GM23338 (cell line): Measurements from ENCODE around the gene OTOG. TPM values are rescaled to one million over a fixed set of nuclear protein-coding genes. Genes with fewer than 3 reads are reported as not detected.

Experiments
- ATAC-seq: fragments of 200-7000 bp; cut with Tn5 transposase; 3 replicates; pipeline ENCODE4 v1.9.1; 2020
- DNase-seq: peaks from one replicate; pipeline ENCODE4 v3.0.0-alpha.2; 2015; ENCODE audit warnings: low spot score
- H2AFZ ChIP-seq: fragments of 200-600 bp; sonication (generic); 2 replicates; pipeline ENCODE4 v1.8.0; 2016; ENCODE audit warnings: antibody characterized with exemption, mild to moderate bottlenecking, moderate library complexity
- H3F3A ChIP-seq: fragments of 200-600 bp; sonication (generic); replicated peaks from 2 replicates; pipeline ENCODE4 v1.8.0; 2017; ENCODE audit warnings: antibody characterized with exemption, mixed run types, low read depth
- H3K27ac ChIP-seq: fragments of 200-600 bp; sonication (generic); 2 replicates; pipeline ENCODE4 v1.6.1; 2016; ENCODE audit warnings: low read depth
- H3K27me3 ChIP-seq: fragments of 200-600 bp; sonication (generic); 2 replicates; pipeline ENCODE4 v1.8.0; 2016; ENCODE audit warnings: mild to moderate bottlenecking, mixed run types, moderate library complexity; ENCODE audit not compliant: insufficient read depth
- H3K36me3 ChIP-seq: fragments of 200-600 bp; sonication (generic); 2 replicates; pipeline ENCODE4 v1.8.0; 2016; ENCODE audit warnings: mild to moderate bottlenecking; ENCODE audit not compliant: insufficient read depth
- H3K4me1 ChIP-seq: fragments of 200-600 bp; sonication (generic); 2 replicates; pipeline ENCODE4 v1.8.0; 2016; ENCODE audit warnings: mild to moderate bottlenecking, moderate library complexity; ENCODE audit not compliant: insufficient read depth
- H3K4me2 ChIP-seq: fragments of 200-600 bp; sonication (generic); 2 replicates; pipeline ENCODE4 v1.7.1; 2017; ENCODE audit warnings: mixed run types
- H3K4me3 ChIP-seq: fragments of 200-600 bp; sonication (generic); 2 replicates; pipeline ENCODE4 v1.6.1; 2016; ENCODE audit warnings: mixed run types
- H3K79me2 ChIP-seq: fragments of 200-600 bp; sonication (generic); replicated peaks from 2 replicates; pipeline ENCODE4 v1.8.0; 2017; ENCODE audit warnings: mild to moderate bottlenecking; ENCODE audit not compliant: insufficient read depth
- H3K9me2 ChIP-seq: fragments of 200-600 bp; sonication (generic); 2 replicates; pipeline ENCODE4 v1.8.0; 2017; ENCODE audit not compliant: insufficient read depth
- H4K20me1 ChIP-seq: fragments of 200-600 bp; sonication (generic); replicated peaks from 2 replicates; pipeline ENCODE4 v1.8.0; 2017; ENCODE audit warnings: mild to moderate bottlenecking; ENCODE audit not compliant: insufficient read depth
- H3K27ac Mint-ChIP-seq: 2 replicates; pipeline ENCODE4 v1.8.0; 2020; ENCODE audit warnings: inconsistent platforms, mild to moderate bottlenecking, moderate library complexity, mixed read lengths
- H3K27me3 Mint-ChIP-seq: 3 replicates; pipeline ENCODE4 v1.8.0; 2022; ENCODE audit warnings: low read depth, mild to moderate bottlenecking, moderate library complexity, mixed read lengths, inconsistent platforms; ENCODE audit not compliant: insufficient read depth, poor library complexity
- H3K36me3 Mint-ChIP-seq: 3 replicates; pipeline ENCODE4 v1.8.0; 2021; ENCODE audit warnings: low read depth, mild to moderate bottlenecking, inconsistent platforms, moderate library complexity, mixed read lengths
- H3K4me1 Mint-ChIP-seq: 3 replicates; pipeline ENCODE4 v1.8.0; 2020; ENCODE audit warnings: mild to moderate bottlenecking, inconsistent platforms, mixed read lengths
- H3K4me3 Mint-ChIP-seq: 3 replicates; pipeline ENCODE4 v1.8.0; 2021; ENCODE audit warnings: moderate library complexity, mild to moderate bottlenecking, inconsistent platforms, mixed read lengths
- H3K9me3 Mint-ChIP-seq: 3 replicates; pipeline ENCODE4 v1.8.0; 2020; ENCODE audit warnings: moderate library complexity, mild to moderate bottlenecking, inconsistent platforms, mixed read lengths
- CREB1 ChIP-seq: fragments of 250-450 bp; sonication (Bioruptor Pico); IDR thresholded peaks from 2 replicates; pipeline ENCODE4 v1.5.0; 2020; ENCODE audit warnings: low read depth, mild to moderate bottlenecking, moderate library complexity
- EZH2 ChIP-seq: fragments of 200-600 bp; sonication (generic); IDR thresholded peaks from one replicate; pipeline ENCODE4 v1.8.0; 2017; ENCODE audit warnings: antibody characterized with exemption, mild to moderate bottlenecking, low read depth; ENCODE audit not compliant: unreplicated experiment
- EZH2phosphoT487 ChIP-seq: fragments of 200-600 bp; sonication (generic); IDR thresholded peaks from one replicate; pipeline ENCODE4 v1.8.1; 2018; ENCODE audit warnings: antibody characterized with exemption; ENCODE audit not compliant: unreplicated experiment
- NANOG ChIP-seq: IDR thresholded peaks from 2 replicates; pipeline ENCODE4 v1.6.1; 2016; ENCODE audit warnings: antibody characterized with exemption, borderline replicate concordance
- ZNF331 ChIP-seq: fragments of 250-450 bp; sonication (Bioruptor Pico); IDR thresholded peaks from 2 replicates; pipeline ENCODE4 v1.5.0; 2020; ENCODE audit warnings: low read depth, mild to moderate bottlenecking, moderate library complexity
- polyA plus RNA-seq: library from polyadenylated mRNA; unstranded; fragments of >200 nt; fragmentation: Nextera tagmentation; extraction: Ambion mirVana; gene quantifications from 2 replicates; pipeline ENCODE4 v1.2.1, GENCODE V29; 2016
- total RNA-seq: library from RNA; depleted of rRNA; stranded (reverse); fragments of >200 nt; shearing (Covaris generic); gene quantifications from 2 replicates; pipeline ENCODE4 v1.2.3, GENCODE V29; 2014
- TF ChIP-seq, protein P1 (sequence below), 2 experiments: fragments of 200-600 bp in 1 of 2; sonication (generic) in 1 of 2; conservative IDR thresholded peaks; 2 replicates each; pipeline versions ENCODE4 v1.5.1 to v1.6.1; 2016 to 2017; ENCODE audit warnings: antibody characterized with exemption in 2 of 2, low read depth in 2 of 2, mild to moderate bottlenecking in 2 of 2, moderate library complexity in 1 of 2
- TF ChIP-seq, protein P2 (sequence below): IDR thresholded peaks from one replicate; pipeline ENCODE4 v1.6.1; 2018; ENCODE audit warnings: antibody characterized with exemption; ENCODE audit not compliant: unreplicated experiment
- TF ChIP-seq, protein P3 (sequence below): fragments of 250-450 bp; sonication (Bioruptor Pico); IDR thresholded peaks from 2 replicates; pipeline ENCODE4 v1.5.0; 2020; ENCODE audit warnings: mild to moderate bottlenecking, moderate library complexity

The OTOG gene
- total and polyA plus RNA-seq, 2 experiments from 2014 or later: 0.40 to 0.52 TPM

DNA sequence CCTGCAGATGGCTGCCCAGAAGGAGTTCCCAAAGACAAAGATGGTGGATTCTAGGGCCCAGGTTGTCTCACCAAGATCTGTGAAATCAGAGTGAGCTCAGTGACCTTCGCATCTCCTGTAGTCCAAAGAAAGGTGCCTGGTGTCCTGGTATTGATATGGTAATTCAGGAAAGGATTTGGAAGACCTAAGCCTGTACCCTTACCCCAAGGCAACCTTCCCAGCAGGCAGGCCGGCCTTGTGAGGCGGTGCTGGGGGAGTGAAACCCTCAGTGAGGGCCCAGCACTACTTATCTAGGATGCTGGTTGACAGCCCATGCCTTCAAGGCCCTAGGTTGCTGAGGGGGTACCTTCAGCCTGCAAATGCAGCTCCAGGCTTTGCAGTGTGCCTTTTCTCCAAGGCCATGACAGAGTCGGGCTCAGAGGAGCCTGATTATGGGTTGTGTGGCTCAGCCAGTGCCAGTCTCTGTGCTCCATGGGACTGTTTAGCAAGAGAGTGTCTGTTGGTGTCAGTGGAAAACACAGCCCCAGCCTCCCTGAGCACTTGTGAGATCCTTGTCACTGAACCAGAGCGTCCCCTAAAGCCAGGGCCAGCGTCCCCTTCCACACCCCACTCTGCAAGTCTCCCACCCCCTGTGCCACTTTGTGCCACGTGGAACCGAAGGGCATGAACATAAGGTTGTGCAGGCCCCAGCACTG lies 99.5 kb downstream of the OTOG start (continued):
- no peak for TF ChIP-seq EZH2phosphoT487
- TF ChIP-seq, protein P1, sequence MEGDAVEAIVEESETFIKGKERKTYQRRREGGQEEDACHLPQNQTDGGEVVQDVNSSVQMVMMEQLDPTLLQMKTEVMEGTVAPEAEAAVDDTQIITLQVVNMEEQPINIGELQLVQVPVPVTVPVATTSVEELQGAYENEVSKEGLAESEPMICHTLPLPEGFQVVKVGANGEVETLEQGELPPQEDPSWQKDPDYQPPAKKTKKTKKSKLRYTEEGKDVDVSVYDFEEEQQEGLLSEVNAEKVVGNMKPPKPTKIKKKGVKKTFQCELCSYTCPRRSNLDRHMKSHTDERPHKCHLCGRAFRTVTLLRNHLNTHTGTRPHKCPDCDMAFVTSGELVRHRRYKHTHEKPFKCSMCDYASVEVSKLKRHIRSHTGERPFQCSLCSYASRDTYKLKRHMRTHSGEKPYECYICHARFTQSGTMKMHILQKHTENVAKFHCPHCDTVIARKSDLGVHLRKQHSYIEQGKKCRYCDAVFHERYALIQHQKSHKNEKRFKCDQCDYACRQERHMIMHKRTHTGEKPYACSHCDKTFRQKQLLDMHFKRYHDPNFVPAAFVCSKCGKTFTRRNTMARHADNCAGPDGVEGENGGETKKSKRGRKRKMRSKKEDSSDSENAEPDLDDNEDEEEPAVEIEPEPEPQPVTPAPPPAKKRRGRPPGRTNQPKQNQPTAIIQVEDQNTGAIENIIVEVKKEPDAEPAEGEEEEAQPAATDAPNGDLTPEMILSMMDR (conservative IDR thresholded peaks at IDR 0.05; ENCODE audit: low read depth in 2 of 2): no peak
- TF ChIP-seq, protein P2, sequence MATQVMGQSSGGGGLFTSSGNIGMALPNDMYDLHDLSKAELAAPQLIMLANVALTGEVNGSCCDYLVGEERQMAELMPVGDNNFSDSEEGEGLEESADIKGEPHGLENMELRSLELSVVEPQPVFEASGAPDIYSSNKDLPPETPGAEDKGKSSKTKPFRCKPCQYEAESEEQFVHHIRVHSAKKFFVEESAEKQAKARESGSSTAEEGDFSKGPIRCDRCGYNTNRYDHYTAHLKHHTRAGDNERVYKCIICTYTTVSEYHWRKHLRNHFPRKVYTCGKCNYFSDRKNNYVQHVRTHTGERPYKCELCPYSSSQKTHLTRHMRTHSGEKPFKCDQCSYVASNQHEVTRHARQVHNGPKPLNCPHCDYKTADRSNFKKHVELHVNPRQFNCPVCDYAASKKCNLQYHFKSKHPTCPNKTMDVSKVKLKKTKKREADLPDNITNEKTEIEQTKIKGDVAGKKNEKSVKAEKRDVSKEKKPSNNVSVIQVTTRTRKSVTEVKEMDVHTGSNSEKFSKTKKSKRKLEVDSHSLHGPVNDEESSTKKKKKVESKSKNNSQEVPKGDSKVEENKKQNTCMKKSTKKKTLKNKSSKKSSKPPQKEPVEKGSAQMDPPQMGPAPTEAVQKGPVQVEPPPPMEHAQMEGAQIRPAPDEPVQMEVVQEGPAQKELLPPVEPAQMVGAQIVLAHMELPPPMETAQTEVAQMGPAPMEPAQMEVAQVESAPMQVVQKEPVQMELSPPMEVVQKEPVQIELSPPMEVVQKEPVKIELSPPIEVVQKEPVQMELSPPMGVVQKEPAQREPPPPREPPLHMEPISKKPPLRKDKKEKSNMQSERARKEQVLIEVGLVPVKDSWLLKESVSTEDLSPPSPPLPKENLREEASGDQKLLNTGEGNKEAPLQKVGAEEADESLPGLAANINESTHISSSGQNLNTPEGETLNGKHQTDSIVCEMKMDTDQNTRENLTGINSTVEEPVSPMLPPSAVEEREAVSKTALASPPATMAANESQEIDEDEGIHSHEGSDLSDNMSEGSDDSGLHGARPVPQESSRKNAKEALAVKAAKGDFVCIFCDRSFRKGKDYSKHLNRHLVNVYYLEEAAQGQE: no peak
- no peak for TF ChIP-seq CREB1
- TF ChIP-seq EZH2: no peak
- TF ChIP-seq ZNF331 (CRISPR knock-in tag): no peak
- TF ChIP-seq NANOG: no peak

DNA sequence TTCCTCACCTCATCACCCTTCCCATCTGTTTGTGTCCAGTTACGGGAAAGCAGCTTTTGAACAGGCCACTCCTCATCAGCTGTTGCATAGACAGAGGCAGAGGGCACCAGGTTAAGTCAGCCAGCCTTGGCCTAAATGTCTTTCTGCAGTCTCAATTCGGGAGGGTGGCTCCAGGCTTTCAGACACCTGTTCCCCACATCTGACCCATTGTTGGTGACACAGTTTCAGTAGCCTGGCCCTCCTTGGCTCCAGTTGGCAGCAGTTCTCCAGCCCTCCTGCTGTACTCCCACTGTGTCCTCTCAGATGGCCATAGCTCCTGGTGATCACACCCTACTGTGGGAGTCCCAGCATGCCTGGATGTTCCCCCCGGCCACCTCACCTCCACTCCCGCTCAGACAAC lies 101.5 kb downstream of the OTOG start:
- H3K36me3 ChIP-seq: no peaks in the 10 kb centered on the region
- 0 out of 2 replicates have a peak, but pooled peaks cover 2% of the 10 kb centered on the region for H3K4me1 ChIP-seq
- Mint-ChIP-seq H3K36me3 (no peaks in the 10 kb centered on the region), H3K4me3 (no peak overlapping the region), H3K27ac (no peak overlapping the region), H3K9me3 (peaks cover 3% of the 10 kb centered on the region; the same call in 1 of the 3 replicates), H3K4me1 (peaks cover 26% of the 10 kb centered on the region; the same call in 2 of the 3 replicates), H3K27me3 (peaks cover 17% of the 10 kb centered on the region)
- no peak overlapping the region for H3K27ac ChIP-seq
- H4K20me1 ChIP-seq: no peaks in the 10 kb centered on the region; the same call in 1 of the 2 replicates
- no peak overlapping the region for H3K4me2 ChIP-seq
- no peaks in the 10 kb centered on the region for H3K9me2 ChIP-seq
- H3K79me2 ChIP-seq: no peaks in the 10 kb centered on the region
- ATAC-seq (no peak), DNase-seq (no peak)
- no peaks in the 10 kb centered on the region for H3F3A ChIP-seq
- no peak overlapping the region for H3K4me3 ChIP-seq
- H2AFZ ChIP-seq: no peak overlapping the region
- no peaks in the 10 kb centered on the region for H3K27me3 ChIP-seq
- no peak for TF ChIP-seq EZH2
- TF ChIP-seq, protein P2: no peak
- TF ChIP-seq, protein P3, sequence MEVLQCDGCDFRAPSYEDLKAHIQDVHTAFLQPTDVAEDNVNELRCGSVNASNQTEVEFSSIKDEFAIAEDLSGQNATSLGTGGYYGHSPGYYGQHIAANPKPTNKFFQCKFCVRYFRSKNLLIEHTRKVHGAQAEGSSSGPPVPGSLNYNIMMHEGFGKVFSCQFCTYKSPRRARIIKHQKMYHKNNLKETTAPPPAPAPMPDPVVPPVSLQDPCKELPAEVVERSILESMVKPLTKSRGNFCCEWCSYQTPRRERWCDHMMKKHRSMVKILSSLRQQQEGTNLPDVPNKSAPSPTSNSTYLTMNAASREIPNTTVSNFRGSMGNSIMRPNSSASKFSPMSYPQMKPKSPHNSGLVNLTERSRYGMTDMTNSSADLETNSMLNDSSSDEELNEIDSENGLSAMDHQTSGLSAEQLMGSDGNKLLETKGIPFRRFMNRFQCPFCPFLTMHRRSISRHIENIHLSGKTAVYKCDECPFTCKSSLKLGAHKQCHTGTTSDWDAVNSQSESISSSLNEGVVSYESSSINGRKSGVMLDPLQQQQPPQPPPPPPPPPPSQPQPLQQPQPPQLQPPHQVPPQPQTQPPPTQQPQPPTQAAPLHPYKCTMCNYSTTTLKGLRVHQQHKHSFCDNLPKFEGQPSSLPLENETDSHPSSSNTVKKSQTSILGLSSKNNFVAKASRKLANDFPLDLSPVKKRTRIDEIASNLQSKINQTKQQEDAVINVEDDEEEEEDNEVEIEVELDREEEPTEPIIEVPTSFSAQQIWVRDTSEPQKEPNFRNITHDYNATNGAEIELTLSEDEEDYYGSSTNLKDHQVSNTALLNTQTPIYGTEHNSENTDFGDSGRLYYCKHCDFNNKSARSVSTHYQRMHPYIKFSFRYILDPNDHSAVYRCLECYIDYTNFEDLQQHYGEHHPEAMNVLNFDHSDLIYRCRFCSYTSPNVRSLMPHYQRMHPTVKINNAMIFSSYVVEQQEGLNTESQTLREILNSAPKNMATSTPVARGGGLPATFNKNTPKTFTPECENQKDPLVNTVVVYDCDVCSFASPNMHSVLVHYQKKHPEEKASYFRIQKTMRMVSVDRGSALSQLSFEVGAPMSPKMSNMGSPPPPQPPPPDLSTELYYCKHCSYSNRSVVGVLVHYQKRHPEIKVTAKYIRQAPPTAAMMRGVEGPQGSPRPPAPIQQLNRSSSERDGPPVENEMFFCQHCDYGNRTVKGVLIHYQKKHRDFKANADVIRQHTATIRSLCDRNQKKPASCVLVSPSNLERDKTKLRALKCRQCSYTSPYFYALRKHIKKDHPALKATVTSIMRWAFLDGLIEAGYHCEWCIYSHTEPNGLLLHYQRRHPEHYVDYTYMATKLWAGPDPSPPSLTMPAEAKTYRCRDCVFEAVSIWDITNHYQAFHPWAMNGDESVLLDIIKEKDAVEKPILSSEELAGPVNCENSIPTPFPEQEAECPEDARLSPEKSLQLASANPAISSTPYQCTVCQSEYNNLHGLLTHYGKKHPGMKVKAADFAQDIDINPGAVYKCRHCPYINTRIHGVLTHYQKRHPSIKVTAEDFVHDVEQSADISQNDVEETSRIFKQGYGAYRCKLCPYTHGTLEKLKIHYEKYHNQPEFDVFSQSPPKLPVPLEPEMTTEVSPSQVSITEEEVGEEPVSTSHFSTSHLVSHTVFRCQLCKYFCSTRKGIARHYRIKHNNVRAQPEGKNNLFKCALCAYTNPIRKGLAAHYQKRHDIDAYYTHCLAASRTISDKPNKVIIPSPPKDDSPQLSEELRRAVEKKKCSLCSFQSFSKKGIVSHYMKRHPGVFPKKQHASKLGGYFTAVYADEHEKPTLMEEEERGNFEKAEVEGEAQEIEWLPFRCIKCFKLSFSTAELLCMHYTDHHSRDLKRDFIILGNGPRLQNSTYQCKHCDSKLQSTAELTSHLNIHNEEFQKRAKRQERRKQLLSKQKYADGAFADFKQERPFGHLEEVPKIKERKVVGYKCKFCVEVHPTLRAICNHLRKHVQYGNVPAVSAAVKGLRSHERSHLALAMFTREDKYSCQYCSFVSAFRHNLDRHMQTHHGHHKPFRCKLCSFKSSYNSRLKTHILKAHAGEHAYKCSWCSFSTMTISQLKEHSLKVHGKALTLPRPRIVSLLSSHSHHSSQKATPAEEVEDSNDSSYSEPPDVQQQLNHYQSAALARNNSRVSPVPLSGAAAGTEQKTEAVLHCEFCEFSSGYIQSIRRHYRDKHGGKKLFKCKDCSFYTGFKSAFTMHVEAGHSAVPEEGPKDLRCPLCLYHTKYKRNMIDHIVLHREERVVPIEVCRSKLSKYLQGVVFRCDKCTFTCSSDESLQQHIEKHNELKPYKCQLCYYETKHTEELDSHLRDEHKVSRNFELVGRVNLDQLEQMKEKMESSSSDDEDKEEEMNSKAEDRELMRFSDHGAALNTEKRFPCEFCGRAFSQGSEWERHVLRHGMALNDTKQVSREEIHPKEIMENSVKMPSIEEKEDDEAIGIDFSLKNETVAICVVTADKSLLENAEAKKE (CRISPR knock-in tag): no peak
- TF ChIP-seq CREB1: no peak
